ENCODE data around the gene EML5. TPM values are rescaled to one million over a fixed set of nuclear protein-coding genes. Genes with fewer than 3 reads are reported as not detected.

The EML5 gene
- total RNA-seq, 1 experiment from 2014 or later: 0.85 TPM

GRCh38 chr14:88837495-88837894, 44.7 kb upstream of the EML5 start (continued):
- no peak for TF ChIP-seq CTCF (IDR thresholded peaks at IDR 0.05)
- TF ChIP-seq, protein P1, sequence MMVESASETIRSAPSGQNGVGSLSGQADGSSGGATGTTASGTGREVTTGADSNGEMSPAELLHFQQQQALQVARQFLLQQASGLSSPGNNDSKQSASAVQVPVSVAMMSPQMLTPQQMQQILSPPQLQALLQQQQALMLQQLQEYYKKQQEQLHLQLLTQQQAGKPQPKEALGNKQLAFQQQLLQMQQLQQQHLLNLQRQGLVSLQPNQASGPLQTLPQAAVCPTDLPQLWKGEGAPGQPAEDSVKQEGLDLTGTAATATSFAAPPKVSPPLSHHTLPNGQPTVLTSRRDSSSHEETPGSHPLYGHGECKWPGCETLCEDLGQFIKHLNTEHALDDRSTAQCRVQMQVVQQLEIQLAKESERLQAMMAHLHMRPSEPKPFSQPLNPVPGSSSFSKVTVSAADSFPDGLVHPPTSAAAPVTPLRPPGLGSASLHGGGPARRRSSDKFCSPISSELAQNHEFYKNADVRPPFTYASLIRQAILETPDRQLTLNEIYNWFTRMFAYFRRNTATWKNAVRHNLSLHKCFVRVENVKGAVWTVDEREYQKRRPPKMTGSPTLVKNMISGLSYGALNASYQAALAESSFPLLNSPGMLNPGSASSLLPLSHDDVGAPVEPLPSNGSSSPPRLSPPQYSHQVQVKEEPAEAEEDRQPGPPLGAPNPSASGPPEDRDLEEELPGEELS (CRISPR knock-in tag; IDR thresholded peaks at IDR 0.05): no peak
- no peak for TF ChIP-seq ZNF396 (CRISPR knock-in tag; IDR thresholded peaks at IDR 0.05; ENCODE audit: borderline replicate concordance)
- TF ChIP-seq, protein P2, sequence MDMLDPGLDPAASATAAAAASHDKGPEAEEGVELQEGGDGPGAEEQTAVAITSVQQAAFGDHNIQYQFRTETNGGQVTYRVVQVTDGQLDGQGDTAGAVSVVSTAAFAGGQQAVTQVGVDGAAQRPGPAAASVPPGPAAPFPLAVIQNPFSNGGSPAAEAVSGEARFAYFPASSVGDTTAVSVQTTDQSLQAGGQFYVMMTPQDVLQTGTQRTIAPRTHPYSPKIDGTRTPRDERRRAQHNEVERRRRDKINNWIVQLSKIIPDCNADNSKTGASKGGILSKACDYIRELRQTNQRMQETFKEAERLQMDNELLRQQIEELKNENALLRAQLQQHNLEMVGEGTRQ (CRISPR knock-in tag; IDR thresholded peaks at IDR 0.05): no peak
- no peak for TF ChIP-seq NR1H2 (CRISPR knock-in tag; IDR thresholded peaks at IDR 0.05)

GRCh38 chr14:88835661-88836060, 42.9 kb upstream of the EML5 start:
- DNase-seq (ENCODE audit: low spot score): no peak
- Mint-ChIP-seq H3K9me3 (peaks cover 12% of the 10 kb centered on the region), H3K4me3 (no peak overlapping the region), H3K4me1 (peaks cover 4% of the 10 kb centered on the region; the same call in 1 of the 2 replicates), H3K27ac (no peak overlapping the region), H3K36me3 (peaks cover 12% of the 10 kb centered on the region), H3K27me3 (ENCODE audit: low read depth) (no peaks in the 10 kb centered on the region; the same call in 1 of the 2 replicates)
- ATAC-seq: no peak
- ChIA-PET POLR2A (no interaction called here), CTCF (no interaction called here)
- TF ChIP-seq, protein P3, sequence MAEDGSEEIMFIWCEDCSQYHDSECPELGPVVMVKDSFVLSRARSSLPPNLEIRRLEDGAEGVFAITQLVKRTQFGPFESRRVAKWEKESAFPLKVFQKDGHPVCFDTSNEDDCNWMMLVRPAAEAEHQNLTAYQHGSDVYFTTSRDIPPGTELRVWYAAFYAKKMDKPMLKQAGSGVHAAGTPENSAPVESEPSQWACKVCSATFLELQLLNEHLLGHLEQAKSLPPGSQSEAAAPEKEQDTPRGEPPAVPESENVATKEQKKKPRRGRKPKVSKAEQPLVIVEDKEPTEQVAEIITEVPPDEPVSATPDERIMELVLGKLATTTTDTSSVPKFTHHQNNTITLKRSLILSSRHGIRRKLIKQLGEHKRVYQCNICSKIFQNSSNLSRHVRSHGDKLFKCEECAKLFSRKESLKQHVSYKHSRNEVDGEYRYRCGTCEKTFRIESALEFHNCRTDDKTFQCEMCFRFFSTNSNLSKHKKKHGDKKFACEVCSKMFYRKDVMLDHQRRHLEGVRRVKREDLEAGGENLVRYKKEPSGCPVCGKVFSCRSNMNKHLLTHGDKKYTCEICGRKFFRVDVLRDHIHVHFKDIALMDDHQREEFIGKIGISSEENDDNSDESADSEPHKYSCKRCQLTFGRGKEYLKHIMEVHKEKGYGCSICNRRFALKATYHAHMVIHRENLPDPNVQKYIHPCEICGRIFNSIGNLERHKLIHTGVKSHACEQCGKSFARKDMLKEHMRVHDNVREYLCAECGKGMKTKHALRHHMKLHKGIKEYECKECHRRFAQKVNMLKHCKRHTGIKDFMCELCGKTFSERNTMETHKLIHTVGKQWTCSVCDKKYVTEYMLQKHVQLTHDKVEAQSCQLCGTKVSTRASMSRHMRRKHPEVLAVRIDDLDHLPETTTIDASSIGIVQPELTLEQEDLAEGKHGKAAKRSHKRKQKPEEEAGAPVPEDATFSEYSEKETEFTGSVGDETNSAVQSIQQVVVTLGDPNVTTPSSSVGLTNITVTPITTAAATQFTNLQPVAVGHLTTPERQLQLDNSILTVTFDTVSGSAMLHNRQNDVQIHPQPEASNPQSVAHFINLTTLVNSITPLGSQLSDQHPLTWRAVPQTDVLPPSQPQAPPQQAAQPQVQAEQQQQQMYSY (CRISPR knock-in tag; IDR thresholded peaks at IDR 0.05): no peak
- no peak for TF ChIP-seq ZNF396 (CRISPR knock-in tag; IDR thresholded peaks at IDR 0.05; ENCODE audit: borderline replicate concordance)
- TF ChIP-seq, protein P4, sequence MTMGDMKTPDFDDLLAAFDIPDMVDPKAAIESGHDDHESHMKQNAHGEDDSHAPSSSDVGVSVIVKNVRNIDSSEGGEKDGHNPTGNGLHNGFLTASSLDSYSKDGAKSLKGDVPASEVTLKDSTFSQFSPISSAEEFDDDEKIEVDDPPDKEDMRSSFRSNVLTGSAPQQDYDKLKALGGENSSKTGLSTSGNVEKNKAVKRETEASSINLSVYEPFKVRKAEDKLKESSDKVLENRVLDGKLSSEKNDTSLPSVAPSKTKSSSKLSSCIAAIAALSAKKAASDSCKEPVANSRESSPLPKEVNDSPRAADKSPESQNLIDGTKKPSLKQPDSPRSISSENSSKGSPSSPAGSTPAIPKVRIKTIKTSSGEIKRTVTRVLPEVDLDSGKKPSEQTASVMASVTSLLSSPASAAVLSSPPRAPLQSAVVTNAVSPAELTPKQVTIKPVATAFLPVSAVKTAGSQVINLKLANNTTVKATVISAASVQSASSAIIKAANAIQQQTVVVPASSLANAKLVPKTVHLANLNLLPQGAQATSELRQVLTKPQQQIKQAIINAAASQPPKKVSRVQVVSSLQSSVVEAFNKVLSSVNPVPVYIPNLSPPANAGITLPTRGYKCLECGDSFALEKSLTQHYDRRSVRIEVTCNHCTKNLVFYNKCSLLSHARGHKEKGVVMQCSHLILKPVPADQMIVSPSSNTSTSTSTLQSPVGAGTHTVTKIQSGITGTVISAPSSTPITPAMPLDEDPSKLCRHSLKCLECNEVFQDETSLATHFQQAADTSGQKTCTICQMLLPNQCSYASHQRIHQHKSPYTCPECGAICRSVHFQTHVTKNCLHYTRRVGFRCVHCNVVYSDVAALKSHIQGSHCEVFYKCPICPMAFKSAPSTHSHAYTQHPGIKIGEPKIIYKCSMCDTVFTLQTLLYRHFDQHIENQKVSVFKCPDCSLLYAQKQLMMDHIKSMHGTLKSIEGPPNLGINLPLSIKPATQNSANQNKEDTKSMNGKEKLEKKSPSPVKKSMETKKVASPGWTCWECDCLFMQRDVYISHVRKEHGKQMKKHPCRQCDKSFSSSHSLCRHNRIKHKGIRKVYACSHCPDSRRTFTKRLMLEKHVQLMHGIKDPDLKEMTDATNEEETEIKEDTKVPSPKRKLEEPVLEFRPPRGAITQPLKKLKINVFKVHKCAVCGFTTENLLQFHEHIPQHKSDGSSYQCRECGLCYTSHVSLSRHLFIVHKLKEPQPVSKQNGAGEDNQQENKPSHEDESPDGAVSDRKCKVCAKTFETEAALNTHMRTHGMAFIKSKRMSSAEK (CRISPR knock-in tag; IDR thresholded peaks at IDR 0.05; ENCODE audit: borderline replicate concordance): no peak
- TF ChIP-seq, protein P5, sequence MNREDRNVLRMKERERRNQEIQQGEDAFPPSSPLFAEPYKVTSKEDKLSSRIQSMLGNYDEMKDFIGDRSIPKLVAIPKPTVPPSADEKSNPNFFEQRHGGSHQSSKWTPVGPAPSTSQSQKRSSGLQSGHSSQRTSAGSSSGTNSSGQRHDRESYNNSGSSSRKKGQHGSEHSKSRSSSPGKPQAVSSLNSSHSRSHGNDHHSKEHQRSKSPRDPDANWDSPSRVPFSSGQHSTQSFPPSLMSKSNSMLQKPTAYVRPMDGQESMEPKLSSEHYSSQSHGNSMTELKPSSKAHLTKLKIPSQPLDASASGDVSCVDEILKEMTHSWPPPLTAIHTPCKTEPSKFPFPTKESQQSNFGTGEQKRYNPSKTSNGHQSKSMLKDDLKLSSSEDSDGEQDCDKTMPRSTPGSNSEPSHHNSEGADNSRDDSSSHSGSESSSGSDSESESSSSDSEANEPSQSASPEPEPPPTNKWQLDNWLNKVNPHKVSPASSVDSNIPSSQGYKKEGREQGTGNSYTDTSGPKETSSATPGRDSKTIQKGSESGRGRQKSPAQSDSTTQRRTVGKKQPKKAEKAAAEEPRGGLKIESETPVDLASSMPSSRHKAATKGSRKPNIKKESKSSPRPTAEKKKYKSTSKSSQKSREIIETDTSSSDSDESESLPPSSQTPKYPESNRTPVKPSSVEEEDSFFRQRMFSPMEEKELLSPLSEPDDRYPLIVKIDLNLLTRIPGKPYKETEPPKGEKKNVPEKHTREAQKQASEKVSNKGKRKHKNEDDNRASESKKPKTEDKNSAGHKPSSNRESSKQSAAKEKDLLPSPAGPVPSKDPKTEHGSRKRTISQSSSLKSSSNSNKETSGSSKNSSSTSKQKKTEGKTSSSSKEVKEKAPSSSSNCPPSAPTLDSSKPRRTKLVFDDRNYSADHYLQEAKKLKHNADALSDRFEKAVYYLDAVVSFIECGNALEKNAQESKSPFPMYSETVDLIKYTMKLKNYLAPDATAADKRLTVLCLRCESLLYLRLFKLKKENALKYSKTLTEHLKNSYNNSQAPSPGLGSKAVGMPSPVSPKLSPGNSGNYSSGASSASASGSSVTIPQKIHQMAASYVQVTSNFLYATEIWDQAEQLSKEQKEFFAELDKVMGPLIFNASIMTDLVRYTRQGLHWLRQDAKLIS (CRISPR knock-in tag; IDR thresholded peaks at IDR 0.05; ENCODE audit: borderline replicate concordance): no peak
- no peak for TF ChIP-seq SOX15 (CRISPR knock-in tag; IDR thresholded peaks at IDR 0.05)
- no peak for TF ChIP-seq CDX4 (CRISPR knock-in tag; IDR thresholded peaks at IDR 0.05; ENCODE audit: borderline replicate concordance)
- no peak for TF ChIP-seq SMAD4 (CRISPR knock-in tag; IDR thresholded peaks at IDR 0.05)
- no peak for TF ChIP-seq FOXP1 (CRISPR knock-in tag; IDR thresholded peaks at IDR 0.05; ENCODE audit: borderline replicate concordance)
- TF ChIP-seq, protein P6, sequence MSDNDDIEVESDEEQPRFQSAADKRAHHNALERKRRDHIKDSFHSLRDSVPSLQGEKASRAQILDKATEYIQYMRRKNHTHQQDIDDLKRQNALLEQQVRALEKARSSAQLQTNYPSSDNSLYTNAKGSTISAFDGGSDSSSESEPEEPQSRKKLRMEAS (CRISPR knock-in tag; IDR thresholded peaks at IDR 0.05): no peak
- TF ChIP-seq, protein P7, sequence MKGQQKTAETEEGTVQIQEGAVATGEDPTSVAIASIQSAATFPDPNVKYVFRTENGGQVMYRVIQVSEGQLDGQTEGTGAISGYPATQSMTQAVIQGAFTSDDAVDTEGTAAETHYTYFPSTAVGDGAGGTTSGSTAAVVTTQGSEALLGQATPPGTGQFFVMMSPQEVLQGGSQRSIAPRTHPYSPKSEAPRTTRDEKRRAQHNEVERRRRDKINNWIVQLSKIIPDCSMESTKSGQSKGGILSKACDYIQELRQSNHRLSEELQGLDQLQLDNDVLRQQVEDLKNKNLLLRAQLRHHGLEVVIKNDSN (CRISPR knock-in tag; IDR thresholded peaks at IDR 0.05): no peak
- no peak for TF ChIP-seq ZNF121 (CRISPR knock-in tag; IDR thresholded peaks at IDR 0.05)
- TF ChIP-seq FOXK1 (CRISPR knock-in tag; IDR thresholded peaks at IDR 0.05): no peak
- TF ChIP-seq NFYB (CRISPR knock-in tag; conservative IDR thresholded peaks at IDR 0.05; ENCODE audit: low read depth): no peak
